DMS 273 (cell line): ENCODE measurements around the gene MPV17.
"Not testable (repeated sequence)": the region's sequence is repeated elsewhere in the genome, so short reads cannot be mapped to it uniquely, and the experiment has no call there.

Experiments used
- DNase-seq: peaks from one replicate; lab custom pipeline; 2025; ENCODE audit not compliant: unreplicated experiment; lab: John Stamatoyannopoulos, UW

Gene MPV17

DNA sequence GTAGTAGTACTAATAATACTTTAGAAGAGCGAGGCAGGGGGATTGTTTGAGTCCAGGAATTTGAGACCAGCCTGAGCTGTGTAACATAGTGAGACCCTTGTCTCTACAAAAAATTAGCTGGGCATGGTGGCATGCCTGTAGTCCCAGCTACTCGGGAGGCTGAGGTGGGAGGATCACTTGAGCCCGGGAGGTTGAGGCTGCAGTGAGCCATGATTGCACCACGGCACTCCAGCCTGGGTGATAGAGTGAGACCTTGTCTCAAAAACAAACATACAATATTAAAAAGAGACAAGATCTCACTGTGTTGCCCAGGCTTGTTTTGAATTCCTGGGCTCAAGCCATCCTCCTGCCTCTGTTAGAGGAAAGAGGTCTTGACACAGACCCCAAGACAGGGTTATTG is 22.3 kb downstream of the MPV17 start:
- not testable (repeated sequence) for DNase-seq

DNA sequence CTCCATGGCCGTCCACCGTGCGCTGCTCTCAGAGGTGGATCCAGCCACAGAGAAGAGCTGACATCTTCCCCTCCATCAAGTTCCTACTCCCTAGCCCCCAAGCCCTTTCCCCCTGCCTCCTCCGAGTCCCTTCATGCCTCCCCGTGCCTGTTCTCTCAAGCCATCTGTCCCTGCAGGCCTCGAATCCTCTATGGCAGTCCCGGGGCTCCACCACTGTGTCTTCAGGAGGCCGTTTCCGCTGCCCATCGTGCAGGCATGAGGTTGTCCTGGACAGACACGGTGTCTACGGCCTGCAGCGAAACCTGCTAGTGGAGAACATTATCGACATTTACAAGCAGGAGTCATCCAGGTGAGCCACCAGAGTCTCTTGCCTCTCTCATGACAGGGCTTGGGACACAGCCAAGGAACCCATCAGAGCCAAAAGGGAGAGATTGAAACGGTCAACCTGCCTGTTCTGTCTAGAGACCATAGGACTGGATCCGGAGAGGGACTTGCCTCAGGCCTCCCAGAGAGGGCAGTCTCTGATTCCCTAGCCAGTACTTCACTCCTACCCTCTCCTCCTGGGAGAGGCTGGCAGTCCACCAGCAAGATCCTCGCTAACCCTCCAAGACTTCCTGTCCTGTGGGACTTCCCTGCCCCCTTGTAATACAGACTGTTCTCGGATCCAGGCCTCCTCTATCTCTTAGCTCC is 24.4 kb downstream of the MPV17 start:
- DNase-seq = no peak

DNA sequence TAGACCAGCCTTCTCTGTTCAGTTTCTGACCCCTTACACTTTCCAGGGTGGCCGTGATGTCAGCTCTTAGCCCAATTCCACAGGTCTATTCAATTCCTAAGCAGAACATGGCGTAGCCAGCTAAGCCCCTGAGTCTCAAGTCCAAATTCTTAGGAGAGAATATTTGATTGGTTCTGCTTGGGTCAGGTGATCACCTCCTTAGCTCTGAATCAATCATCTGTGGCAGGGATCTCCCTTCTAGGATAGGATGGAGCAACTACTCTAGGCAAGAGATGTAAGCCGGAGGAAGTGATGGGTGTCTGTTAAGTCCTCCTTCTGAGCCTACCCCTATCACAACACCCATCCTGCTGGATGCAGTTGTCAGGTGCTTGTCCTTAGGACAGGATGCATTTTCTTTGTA is 25.7 kb downstream of the MPV17 start:
- DNase-seq = no peak

DNA sequence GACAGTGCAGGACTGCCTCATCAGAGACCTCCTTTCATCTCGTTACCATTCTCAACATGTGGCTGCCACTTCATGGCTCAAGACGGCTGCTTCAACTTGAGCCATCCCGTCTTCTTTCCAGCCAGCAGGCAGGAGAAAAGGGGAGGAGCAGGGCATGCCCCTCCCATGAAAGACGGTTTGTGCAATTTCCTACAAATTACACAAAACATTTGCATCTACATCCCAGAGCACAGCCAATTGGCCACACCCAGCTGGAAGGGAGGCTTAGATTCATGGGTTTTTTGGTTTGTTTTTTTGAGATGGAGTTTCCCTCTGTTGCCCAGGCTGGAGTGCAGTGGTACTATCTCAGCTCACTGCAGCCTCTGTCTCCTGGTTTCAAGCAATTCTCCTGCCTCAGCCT is 26.4 kb downstream of the MPV17 start:
- DNase-seq = no peak

DNA sequence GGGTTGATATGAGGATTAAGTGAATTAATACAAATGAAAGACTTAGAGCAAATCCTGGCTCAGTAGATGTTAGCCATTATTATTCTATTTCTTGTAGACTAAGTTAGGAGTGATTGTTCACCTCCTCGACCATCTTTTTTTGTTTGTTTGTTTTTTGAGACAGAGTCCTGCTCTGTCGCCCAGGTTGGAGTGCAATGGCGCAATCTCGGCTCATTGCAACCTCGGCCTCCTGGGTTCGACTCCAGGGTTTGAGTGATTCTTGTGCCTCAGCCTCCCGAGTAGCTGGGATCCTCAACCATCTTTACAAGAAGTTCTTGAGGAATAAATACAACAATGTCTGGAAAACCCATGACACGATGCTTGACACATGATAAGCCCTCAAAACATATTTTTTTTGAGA is 28.0 kb downstream of the MPV17 start:
- DNase-seq = no peak

DNA sequence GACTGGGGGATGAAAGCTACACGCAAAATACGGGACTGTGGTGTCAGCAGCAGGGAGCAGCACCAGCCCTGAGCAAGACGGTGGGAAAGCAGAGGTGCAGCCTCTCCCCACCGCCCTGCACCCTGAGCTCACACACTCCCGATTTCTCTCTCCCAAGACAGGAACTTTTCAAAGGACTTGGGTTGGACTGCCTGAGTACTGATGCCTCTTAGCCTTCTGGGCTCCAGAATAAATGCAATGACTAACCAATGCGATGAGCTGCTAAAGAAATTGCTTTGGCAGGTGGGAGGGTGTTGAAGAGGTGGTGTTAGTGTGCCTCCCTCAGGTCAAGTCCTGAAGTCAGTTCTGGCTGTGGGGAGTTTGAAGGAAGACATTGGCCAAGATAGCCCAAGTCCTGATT is 31.0 kb downstream of the MPV17 start:
- DNase-seq = peak; percentile 48

DNA sequence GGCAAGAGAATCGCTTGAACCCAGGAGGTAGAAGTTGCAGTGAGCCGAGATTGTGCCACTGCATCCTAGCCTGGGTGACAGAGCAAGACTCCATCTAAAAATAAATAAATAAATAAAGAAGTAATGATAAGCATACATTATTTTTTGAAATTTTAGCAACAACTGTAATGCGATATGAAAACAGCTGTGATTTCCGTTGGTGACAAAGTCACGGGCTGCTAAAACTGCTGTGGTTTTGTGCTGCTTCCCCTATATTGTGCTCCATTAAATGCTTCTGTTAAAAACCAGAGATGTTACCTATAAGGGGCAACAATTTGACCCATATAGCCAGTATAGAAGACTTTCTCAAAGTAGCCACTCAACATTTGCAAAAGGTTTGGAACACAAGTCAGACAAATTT is 32.3 kb downstream of the MPV17 start:
- DNase-seq = no peak

DNA sequence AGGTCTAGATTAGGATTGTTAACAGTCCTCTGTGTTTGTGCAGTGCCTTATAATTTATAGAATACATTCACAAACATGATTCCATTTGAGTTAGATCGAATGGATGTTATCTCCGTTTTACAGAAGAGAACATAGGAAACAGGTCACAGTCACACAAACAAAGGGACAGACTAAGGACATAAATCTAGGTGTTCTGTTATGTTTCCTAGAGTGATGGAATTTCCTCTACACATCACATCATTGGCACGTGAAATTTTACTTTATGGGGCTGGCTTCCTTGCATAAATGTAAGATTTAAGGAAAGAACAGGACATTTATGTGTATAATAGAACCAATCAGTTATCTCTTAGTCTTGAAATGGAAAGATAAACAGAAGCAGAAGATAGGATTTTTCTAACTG is 34.3 kb downstream of the MPV17 start:
- no peak for DNase-seq

DNA sequence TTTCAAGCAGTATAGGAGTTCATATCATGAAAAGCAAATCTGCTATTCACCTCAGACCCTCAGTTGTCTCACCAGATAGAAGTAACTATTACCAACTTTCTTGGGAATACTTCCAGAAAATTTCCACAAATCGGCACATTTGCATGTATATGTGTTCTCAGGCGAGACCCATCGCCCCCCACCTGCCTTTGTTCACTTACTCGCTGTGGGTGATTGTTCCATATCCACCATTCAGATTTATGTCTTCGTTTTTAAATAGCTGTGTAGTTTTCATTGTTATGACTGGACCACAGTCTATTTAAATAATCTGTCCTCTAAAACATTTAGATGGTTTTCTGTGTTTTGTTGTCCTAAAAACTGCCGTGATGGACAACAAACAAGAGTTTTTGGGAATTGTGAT is 37.4 kb downstream of the MPV17 start:
- no peak for DNase-seq

DNA sequence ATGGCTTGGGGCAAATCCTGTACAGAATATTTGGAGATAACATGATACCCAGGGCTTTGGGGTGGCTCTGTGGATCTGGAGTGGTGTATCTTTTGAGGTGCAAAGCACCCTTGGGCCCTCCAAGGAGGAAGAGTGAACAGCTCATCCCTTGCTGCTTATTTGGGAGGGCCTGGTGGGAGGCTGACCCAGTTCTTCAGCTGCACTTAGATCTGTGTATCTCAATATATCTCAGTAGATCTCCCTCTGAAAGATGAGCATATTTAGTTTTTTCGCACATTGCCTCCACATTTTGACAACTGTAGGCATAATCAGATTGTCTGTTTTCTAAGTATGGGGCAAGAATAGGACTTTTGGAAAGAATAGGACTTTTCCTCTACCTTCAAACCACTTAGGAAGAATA is 37.9 kb downstream of the MPV17 start:
- no peak for DNase-seq

DNA sequence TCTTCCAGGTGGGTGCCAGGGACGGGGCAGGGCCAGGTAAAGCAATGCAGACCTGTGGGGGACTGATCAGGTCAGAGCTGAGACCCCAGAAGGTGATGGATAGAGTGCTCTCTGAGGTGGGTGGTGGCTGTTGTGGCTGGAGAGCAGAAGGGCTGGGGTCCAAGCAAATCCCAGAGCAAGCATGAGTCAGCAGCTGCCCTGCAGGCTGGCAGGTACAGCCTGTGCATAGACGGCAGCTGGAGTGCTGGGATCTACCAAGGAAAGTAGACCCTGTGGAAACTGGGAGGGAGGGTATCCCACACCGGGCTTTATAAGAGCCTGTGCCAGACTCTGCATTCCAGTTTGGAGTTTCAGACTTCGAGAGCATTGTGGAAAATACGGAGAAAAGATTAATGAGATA is 40.0 kb downstream of the MPV17 start:
- DNase-seq = peak; percentile 63

DNA sequence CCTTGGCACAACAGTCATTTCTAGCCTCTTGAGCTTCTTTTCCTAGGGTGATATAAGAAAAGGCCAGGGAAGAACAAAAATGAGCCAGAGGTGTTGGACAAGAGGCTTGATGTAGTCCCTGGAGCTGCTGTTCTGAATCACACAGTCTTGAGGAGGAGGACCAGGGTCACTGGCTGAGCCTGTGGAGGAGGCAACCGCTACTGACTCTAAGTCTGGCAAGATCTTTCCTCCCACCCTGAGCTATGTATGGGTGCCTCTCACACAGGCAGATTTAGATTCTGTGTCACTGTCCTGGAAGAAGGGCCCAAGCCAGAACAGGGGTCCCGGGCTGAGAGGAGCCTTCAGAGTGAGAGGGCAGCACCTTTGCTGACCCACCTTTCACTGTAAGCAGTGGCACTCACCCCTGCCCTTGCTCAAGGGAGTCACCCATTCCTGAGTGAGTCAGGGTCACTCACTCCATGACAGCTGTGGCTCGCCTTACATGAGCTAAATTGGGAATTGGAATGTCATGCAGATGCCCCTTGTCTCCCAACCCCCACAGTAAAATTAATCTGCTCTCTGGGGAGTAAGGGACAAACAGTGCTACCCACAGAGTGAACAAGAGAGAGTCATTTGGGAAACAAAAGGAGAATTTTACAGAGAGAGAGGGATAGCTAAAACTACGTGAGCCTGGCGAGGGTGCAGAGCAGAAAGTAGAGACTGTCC is 40.9 kb downstream of the MPV17 start, which contains the start of gene TRIM54:
Gene TRIM54, plus strand, starts transcription at position 575 of the 705 bp plus-strand sequence. CDS start 303 bp downstream, outside the sequence.
- DNase-seq = no peak

DNA sequence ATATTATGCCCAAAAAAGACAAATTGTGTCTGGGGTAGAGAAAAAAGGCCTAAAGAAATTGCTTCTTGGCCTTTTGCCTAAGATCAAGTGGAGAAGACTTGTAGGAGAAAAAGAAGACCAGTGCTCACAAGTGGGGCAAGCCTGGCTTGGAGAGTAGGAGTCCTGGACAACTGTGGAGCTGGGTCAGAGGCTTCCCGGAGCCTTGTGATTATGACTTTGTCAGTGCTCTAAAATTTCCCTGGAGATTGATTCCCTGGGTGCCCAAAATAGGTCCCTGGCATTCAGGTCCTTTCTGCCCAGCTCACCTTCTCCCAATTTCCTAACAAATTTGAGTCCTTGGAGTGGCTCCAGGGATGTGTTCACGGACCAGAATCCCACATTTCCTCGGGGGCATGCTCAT is 41.5 kb downstream of the MPV17 start:
- no peak for DNase-seq

DNA sequence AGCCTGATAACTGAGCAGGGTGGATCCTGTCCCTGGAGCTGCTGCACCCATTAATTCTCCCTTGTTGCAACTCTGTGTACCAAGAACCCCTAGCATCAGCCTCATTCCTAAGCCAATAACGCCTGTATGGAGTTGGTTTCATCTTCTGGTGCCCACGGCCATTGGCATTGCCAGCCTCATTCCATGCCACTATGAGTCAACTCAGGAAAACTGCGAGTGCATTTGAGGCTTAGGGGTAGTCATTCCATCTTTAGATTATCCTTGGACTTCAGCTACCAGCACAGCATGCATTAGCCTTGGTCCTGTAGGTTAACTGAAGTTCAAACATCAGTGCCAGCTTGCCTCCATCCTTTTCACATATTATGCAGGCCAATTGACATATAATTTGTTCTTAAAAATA is 42.1 kb downstream of the MPV17 start:
- DNase-seq = no peak

DNA sequence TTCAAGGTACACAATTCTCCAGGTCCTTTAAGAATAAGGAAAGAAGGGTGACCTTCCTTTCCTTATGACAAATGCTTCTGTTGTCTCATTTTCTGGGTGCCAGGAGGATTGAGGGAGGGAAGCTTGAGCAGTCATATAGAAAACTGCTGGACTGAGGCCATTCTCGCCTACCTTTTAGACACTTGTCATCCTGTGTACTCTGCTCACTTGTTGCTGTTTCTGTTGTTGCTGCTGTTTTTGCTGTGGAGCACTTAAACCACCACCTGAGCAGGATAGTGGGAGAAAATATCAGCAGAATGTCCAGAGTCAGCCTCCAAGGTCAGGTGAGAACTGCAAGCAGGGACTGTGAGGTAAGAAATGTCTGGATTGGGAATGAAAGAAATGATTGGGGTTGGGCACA is 44.9 kb downstream of the MPV17 start:
- DNase-seq = no peak

DNA sequence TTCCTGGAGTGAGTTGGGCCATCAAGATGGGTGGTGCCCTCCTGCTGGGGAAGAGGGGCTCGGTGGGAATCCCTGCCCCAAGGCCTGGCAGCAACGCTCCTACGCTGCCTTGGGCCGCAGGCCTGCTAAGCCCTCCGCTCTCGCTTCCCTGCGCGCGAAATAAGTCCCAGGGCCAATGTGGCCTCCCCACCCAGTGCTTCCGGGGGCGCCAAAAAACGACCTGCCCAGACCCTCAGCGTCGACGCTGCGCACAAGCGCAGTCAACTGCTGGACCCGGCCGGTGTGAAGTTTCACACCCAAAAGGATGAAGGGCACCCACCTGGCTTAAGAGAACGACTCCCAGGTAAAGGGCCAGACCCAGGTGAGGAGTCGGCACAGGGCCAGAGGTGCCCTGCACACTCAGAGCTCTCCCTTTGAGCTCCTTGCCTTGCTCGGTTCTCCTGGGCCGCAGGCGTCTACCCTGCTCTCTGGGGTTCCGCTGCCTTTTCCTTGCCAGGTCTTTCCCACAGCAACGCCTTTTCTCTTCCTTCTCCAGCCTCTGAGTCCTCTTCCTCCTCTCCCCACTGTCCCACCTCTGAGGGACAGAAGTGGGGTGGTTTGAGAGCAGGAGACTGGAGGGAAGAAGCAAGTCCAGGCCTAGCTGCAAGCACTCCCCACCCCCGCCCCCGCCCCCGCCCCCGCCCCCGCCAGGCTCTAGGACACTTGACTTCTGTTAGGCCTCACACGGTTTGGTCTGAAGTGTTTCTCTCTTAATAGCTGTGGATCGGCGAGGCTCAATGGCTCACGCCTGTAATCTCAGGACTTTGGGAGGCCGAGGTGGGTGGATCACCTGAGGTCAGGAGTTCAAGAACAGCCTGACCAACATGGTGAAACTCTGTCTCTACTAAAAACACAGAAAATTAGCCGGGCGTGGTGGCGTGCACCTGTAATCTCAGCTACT is 47.4 kb downstream of the MPV17 start, which contains the start of gene DNAJC5G:
Gene DNAJC5G, plus strand, starts transcription at position 223 of the 940 bp plus-strand sequence. CDS start 1,296 bp downstream, outside the sequence.
- DNase-seq = no peak

DNA sequence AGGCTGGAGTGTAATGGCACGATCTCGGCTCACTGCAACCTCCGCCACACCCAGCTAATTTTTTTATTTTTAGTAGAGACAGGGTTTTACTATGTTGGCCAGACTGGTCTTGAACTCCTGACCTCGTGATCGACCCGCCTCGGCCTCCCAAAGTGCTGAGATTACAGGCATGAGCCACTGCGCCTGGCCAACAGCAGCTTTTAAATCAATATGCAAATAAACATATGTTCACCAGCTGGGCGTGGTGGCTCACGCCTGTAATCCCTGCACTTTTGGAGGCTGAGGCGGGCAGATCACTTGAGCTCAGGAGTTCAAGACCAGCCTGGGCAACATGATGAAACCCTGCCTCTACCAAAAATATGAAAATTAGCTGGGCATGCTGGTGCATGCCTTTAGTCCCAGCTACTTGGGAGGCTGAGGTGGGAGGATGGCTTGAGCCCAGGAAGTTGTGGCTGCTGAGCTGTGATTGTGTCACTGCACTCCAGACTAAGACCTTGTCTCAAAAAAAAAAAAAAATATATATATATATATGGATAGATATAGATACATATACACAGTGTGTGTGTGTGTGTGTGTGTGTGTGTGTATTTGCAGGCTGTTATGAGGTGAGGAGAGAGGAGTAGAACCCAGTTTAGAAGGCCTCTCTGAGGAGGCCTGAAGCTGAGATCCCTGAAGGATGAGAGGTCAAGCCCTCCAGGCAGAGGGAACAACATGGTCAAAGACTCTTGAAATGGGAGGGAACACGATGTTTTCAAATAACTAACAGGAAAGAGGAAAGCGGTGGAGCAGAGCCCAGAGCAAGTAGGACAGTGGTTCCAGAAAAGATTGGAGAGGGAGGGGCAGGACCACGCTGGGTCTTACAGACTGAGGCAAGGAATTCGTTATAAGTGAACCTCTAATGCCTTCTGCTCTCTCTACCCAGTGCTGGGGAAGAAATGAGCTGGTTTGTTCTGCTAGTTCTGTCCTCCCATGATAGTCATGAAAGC is 50.1 kb downstream of the MPV17 start:
- DNase-seq = peak; percentile 32

DNA sequence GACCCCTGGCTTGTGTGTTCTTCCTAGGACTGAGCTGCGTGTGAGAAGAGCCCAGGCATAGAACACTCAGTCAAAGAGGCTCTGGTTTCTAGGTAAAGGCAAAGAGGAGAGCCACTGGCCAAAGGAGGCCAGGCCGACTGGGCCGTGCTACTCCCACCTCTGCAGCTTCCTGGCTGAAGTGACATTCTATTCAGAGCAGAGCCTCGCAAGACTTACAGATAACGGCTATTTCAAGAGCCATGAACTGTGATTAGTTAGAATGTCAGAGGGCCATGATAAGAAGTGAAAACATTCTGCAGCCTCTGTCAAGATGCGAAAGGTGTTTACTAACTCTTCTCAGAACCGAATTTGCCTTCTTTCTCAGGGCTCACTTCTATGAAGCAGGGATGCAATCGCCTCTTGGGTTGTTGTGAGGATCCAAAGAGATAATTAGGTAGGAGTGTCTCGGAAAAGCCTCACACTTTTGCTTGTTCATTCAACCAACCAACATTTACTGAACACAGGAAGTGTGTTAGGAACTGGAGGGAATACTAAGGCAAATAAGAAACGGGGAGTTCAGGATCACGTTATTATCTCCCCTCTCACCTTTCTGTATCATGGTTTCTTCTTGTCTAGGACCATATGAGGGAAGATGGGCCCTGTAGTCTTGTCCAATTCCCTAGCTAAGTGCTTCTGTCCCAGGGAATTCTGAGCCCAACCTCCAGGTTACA is 51.1 kb downstream of the MPV17 start:
- DNase-seq = no peak

DNA sequence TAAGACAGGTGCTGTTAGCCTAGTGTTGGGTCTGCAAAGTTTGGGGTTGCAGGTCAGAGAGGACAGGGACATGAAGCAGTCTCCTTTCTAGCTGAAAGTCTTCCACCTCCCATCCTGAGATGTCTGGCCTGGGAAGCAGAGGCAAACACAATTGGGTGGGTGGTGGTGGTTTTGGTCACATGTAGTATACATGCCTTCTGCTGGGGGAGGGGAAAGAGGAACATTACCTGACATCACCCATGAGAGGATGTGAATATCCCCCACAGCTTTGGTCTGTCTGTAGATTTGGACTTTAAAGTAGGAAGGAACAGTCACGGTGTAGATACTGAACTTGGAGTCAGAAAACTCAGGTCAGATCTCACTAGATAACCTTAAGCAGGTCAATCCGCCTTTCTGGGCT is 52.2 kb downstream of the MPV17 start:
- no peak for DNase-seq

DNA sequence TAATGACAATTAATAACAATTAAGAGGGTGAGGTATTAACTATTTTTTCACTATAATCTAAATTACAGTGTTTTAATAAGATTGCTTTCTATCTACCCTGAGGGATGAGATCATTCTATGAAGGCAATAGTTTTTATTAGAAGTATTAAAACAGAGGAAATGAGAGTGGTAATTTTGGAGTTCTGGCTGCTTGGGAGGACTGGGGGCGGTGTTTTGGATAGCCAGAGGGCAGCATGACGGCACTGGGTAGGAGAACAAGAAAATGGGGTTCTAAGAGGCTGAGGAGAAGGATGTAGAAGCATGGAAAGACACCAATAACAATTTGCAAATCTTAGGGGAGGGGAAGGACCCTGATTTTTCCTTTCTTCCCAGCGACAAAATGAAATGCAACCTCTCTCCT is 52.8 kb downstream of the MPV17 start:
- DNase-seq = no peak
